GM06990 (cell line): ENCODE data around the gene ZNF74.

Experiments used
- DNase-seq: peaks from one replicate; pipeline ENCODE4 v3.0.0-alpha.2; 2011; ENCODE audit not compliant: insufficient read length; ENCODE audit errors: extremely low read depth
- H3K27me3 ChIP-seq: replicated peaks from 2 replicates; pipeline ENCODE4 v1.6.0; 2011; ENCODE audit warnings: low read length; ENCODE audit not compliant: control insufficient read depth, insufficient read depth
- H3K36me3 ChIP-seq: 2 replicates; pipeline ENCODE4 v1.5.1; 2011; ENCODE audit warnings: low read length; ENCODE audit not compliant: control insufficient read depth, insufficient read depth
- H3K4me3 ChIP-seq: replicated peaks from 2 replicates; pipeline ENCODE4 v1.5.1; 2011; ENCODE audit warnings: low read depth, mild to moderate bottlenecking, control low read depth, low read length
- CTCF ChIP-seq: IDR thresholded peaks from 2 replicates; pipeline ENCODE4 v1.5.1; 2011; ENCODE audit warnings: low read length, control low read depth, mild to moderate bottlenecking, inconsistent platforms; ENCODE audit not compliant: insufficient read depth, poor library complexity, severe bottlenecking

The ZNF74 gene

GRCh38 chr22:20421507-20421874 lies 27.5 kb downstream of the ZNF74 start:
- no peaks in the 10 kb centered on the region for H3K36me3 ChIP-seq
- no peaks in the 10 kb centered on the region; the same call in 1 of the 2 replicates for H3K27me3 ChIP-seq
- no peak for TF ChIP-seq CTCF
- DNase-seq = no peak
- no peak overlapping the region for H3K4me3 ChIP-seq

GRCh38 chr22:20422271-20423007 lies 28.5 kb downstream of the ZNF74 start:
- Histone ChIP-seq H3K27me3 (no peaks in the 10 kb centered on the region; the same call in 1 of the 2 replicates), H3K36me3 (no peaks in the 10 kb centered on the region), H3K4me3 (no peak overlapping the region)
- TF ChIP-seq CTCF = no peak
- no peak for DNase-seq

- no peak overlapping the region for H3K4me3 ChIP-seq
- no peak for DNase-seq
- H3K36me3 ChIP-seq = no peaks in the 10 kb centered on the region
- TF ChIP-seq CTCF = no peak
- H3K27me3 ChIP-seq = no peaks in the 10 kb centered on the region; the same call in 1 of the 2 replicates
These were observed 29.3 kb downstream of the ZNF74 start for GRCh38 chr22:20423008-20423905.

GRCh38 chr22:20423906-20424551 lies 30.1 kb downstream of the ZNF74 start:
- no peak for DNase-seq

GRCh38 chr22:20424568-20424931 lies 30.6 kb downstream of the ZNF74 start:
- no peak for DNase-seq
- Histone ChIP-seq H3K4me3 (no peak overlapping the region), H3K27me3 (no peaks in the 10 kb centered on the region; the same call in 1 of the 2 replicates), H3K36me3 (no peaks in the 10 kb centered on the region)
- no peak for TF ChIP-seq CTCF

More at GRCh38 chr22:20423906-20424551, 30.1 kb downstream of the ZNF74 start:
- Histone ChIP-seq H3K36me3 (no peaks in the 10 kb centered on the region), H3K4me3 (no peak overlapping the region), H3K27me3 (no peaks in the 10 kb centered on the region; the same call in 1 of the 2 replicates)
- TF ChIP-seq CTCF = no peak
